HG03139 (cell line): ENCODE measurements around the gene LRRFIP1.

Experiments
- ATAC-seq: cut with Tn5 transposase; IDR thresholded peaks from one replicate; pipeline ENCODE4 v1.9.1; 2021; ENCODE audit not compliant: unreplicated experiment

LRRFIP1 gene

DNA sequence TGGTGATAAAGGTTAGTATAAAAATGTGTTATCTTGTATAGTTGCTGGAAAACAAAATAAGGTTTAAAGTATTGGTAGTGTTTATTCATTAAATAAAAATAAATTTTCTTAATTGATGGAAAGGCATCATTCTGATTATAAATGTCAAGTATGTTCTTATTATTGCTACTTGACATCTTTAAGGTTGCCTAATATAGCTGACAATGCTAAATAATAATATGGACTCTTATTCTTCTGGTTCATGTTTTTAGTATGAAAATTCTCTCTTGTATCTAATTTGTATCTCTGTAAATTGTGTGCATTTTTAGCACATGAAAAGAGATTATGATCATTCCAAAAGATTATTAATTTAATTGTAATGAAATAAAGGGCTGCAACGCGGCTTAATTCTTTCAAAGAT lies 196.2 kb downstream of the LRRFIP1 start:
- ATAC-seq, result no peak

DNA sequence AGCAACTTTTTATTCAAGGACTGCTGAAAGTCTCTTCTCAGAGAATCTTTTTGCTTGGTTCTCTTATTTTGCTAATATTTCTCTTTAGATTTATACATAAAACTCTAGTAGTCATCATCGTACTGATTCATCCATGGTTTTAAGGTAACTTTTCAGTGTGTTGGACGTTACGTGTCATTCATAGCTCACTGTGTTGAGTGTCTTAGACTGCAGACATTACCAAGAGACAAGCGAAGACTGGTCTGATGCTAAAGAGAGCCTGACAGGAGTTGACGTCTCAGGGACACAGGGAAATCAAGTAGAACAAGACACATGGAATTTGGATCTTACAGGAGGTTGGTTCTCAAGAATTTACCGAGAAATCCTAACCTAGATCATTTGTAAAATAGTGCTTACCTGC lies 196.7 kb downstream of the LRRFIP1 start:
- ATAC-seq, result no peak

DNA sequence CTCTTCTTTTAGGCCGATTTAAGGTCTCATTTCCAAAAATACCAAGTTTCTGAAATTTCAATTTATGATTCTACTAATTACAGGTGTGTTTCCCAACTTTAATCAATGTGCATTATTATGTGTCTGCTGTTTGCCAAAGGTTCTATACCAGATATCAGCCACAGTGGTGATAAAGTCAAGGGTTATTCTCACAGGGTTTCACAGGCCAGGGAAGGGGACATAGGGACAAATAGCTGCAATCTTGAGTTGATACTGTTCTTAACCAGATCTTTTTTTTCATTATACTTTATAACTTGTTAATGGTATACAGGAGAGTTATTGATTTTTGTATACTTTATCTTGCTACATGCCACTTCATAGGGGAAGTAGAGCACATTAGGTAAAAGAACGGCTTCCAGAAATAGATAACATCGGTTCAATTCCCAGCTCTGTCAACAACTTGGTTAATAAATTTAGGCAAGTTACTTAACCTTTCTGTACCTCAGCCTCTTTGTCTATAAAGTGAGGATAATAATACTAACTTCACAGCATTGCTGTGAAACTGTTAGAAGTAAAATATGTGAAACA lies 200.1 kb downstream of the LRRFIP1 start:
- ATAC-seq, result no peak
